ENCODE results near the gene CFB. TPM values are rescaled to one million over a fixed set of nuclear protein-coding genes. Genes with fewer than 3 reads are reported as not detected.

The CFB gene
- total and polyA plus RNA-seq, 2 of the 13 experiments (the other 11 are each of a cell fraction or from before 2014, with no cell fraction given), result 171 to 513 TPM

- TF ChIP-seq FOXP4 (CRISPR knock-in tag; IDR thresholded peaks at IDR 0.05) (0 out of 2 replicates have a peak, but pooled peaks have one; percentile 3), ZNF337 (CRISPR knock-in tag; IDR thresholded peaks at IDR 0.05; ENCODE audit: borderline replicate concordance, low read depth) (no peak), MTERF4 (CRISPR knock-in tag; IDR thresholded peaks at IDR 0.05) (no peak), ZNF160 (CRISPR knock-in tag; IDR thresholded peaks at IDR 0.05) (no peak), ZSCAN30 (CRISPR knock-in tag; IDR thresholded peaks at IDR 0.05) (no peak), ZFP37 (CRISPR knock-in tag; IDR thresholded peaks at IDR 0.05; ENCODE audit: borderline replicate concordance) (no peak), ZNF276 (CRISPR knock-in tag; IDR thresholded peaks at IDR 0.05; ENCODE audit: low read depth) (0 out of 2 replicates have a peak, but pooled peaks have one; percentile 56), EZH2 (conservative IDR thresholded peaks at IDR 0.05; ENCODE audit: low read depth, low read length) (no peak), HIC2 (CRISPR knock-in tag; IDR thresholded peaks at IDR 0.05; ENCODE audit: low read depth) (no peak), HOXA9 (CRISPR knock-in tag; IDR thresholded peaks at IDR 0.05; ENCODE audit: borderline replicate concordance) (0 out of 2 replicates have a peak, but pooled peaks have one; percentile 41), EED (CRISPR knock-in tag; IDR thresholded peaks at IDR 0.05) (no peak; the same call in 1 of the 2 replicates), SOX13 (IDR thresholded peaks at IDR 0.05) (no peak), SOX13 (CRISPR knock-in tag; conservative IDR thresholded peaks at IDR 0.05 in 1 of 2, IDR thresholded peaks at IDR 0.05 in 1 of 2) (no peak), DRAP1 (CRISPR knock-in tag; IDR thresholded peaks at IDR 0.05) (no peak), FOXO1 (CRISPR knock-in tag; IDR thresholded peaks at IDR 0.05) (no peak), SNAI1 (CRISPR knock-in tag; IDR thresholded peaks at IDR 0.05; ENCODE audit: borderline replicate concordance) (0 out of 2 replicates have a peak, but pooled peaks have one; percentile 1), PAX8 (CRISPR knock-in tag; IDR thresholded peaks at IDR 0.05; ENCODE audit: borderline replicate concordance) (0 out of 2 replicates have a peak, but pooled peaks have one; percentile 17), EHMT2 (IDR thresholded peaks at IDR 0.05; ENCODE audit: borderline replicate concordance, low read depth, low read length) (no peak), ZBTB10 (CRISPR knock-in tag; IDR thresholded peaks at IDR 0.05; ENCODE audit: borderline replicate concordance) (no peak)
Measured at GRCh38 chr6:31901415-31901952, 44.4 kb upstream of the CFB start (continued).
